Stomach (tissue), 4 donors: ENCODE results near the gene MAP6D1.

Experiments
- EP300 ChIP-seq: sonication (generic); formaldehyde crosslinking; IDR thresholded peaks from one replicate; pipeline ENCODE4 v1.6.1; 2017; ENCODE audit warnings: antibody characterized with exemption
- TF ChIP-seq, protein P1 (sequence below), 7 experiments: fragments of 450-650 bp in 4 of 7; fragments of 200-600 bp in 3 of 7; sonication (generic) in 3 of 7; IDR thresholded peaks; one replicate each; pipeline ENCODE4 v1.5.1; 2016 to 2019; ENCODE audit warnings: antibody characterized with exemption in 7 of 7, control low read depth in 2 of 7, mild to moderate bottlenecking in 1 of 7

DNA sequence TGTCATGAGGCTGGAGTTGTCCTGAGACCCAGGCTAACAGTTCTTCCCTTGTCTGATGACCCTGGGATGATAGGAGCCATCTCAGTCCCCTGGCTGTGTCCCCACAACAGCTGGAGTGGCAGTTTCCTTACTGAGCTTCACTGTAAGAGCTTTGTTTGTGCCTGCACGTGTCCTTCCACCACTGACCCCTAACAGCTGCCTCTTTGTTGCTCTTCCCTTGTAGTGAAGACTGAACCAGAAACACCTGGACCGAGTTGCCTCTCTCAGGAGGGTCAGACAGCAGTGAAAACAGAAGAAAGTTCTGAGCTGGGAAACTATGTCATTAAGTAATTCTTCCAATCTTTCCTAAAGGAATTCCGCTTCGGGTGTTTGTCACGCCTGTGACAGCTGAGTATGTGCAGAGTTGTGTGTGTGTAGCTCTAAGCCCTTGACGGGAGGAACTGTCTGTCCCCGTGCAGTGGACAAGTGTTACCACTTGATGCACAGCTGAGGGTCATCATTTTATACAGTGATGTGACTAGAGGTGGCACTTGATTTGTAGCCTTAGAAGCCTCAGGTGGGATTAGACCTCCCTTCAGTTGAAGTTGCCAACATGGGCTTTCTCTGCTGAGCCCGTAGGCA lies 25.0 kb downstream of the MAP6D1 start:
- TF ChIP-seq, protein P1, sequence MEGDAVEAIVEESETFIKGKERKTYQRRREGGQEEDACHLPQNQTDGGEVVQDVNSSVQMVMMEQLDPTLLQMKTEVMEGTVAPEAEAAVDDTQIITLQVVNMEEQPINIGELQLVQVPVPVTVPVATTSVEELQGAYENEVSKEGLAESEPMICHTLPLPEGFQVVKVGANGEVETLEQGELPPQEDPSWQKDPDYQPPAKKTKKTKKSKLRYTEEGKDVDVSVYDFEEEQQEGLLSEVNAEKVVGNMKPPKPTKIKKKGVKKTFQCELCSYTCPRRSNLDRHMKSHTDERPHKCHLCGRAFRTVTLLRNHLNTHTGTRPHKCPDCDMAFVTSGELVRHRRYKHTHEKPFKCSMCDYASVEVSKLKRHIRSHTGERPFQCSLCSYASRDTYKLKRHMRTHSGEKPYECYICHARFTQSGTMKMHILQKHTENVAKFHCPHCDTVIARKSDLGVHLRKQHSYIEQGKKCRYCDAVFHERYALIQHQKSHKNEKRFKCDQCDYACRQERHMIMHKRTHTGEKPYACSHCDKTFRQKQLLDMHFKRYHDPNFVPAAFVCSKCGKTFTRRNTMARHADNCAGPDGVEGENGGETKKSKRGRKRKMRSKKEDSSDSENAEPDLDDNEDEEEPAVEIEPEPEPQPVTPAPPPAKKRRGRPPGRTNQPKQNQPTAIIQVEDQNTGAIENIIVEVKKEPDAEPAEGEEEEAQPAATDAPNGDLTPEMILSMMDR (IDR thresholded peaks at IDR 0.05): no peak
- TF ChIP-seq EP300: no peak
